Transverse colon (tissue), 4 donors: ENCODE data around the gene POLR1D.

Source experiments
- CTCF ChIP-seq, 5 experiments: fragments of 200-600 bp in 3 of 5; fragments of 450-650 bp in 2 of 5; sonication (generic) in 3 of 5; IDR thresholded peaks; 1 replicate in 2 of 5; 2 replicates in 3 of 5; pipeline ENCODE4 v1.5.1; 2016 to 2017; ENCODE audit warnings: antibody characterized with exemption in 5 of 5, inconsistent platforms in 3 of 5, mild to moderate bottlenecking in 2 of 5, moderate library complexity in 1 of 5
- EP300 ChIP-seq: sonication (generic); formaldehyde crosslinking; IDR thresholded peaks from one replicate; pipeline ENCODE4 v1.6.1; 2017; ENCODE audit warnings: antibody characterized with exemption, low read depth
- POLR2A ChIP-seq: fragments of 450-650 bp; IDR thresholded peaks from one replicate; pipeline ENCODE4 v1.6.1; 2016; ENCODE audit warnings: antibody characterized with exemption, mild to moderate bottlenecking, moderate library complexity
- POLR2AphosphoS5 ChIP-seq, 3 donors: sonication (generic); formaldehyde crosslinking; IDR thresholded peaks; one replicate each; pipeline ENCODE4 v1.6.1; 2016; ENCODE audit warnings: antibody characterized with exemption in 3 of 3

GRCh38 chr13:27634791-27635190 is 13.1 kb downstream of the POLR1D start:
- no peak for TF ChIP-seq CTCF (IDR thresholded peaks at IDR 0.05)
- no peak for TF ChIP-seq POLR2A
- TF ChIP-seq EP300, result no peak
- no peak for TF ChIP-seq POLR2AphosphoS5 (IDR thresholded peaks at IDR 0.05)
